Heart right ventricle (tissue), 16 donors: ENCODE measurements around the gene MYO5C. TPM values are rescaled to one million over a fixed set of nuclear protein-coding genes. Genes with fewer than 3 reads are reported as not detected.

ENCODE experiments used
- ATAC-seq, 8 donors: fragments of 200-7000 bp; cut with Tn5 transposase; one replicate each; pipeline ENCODE4 v1.9.1; 2020; ENCODE audit warnings: mild to moderate bottlenecking in 8 of 8, moderate library complexity in 8 of 8, moderate number of reproducible peaks in 1 of 8
- DNase-seq, 2 donors: peaks; one replicate each; pipeline ENCODE4 v3.0.0-alpha.2; 2020
- H3K27ac ChIP-seq, 10 donors: fragments of 200-600 bp; sonication (generic) in 2 of 10; one replicate each; pipeline versions ENCODE4 v1.5.0 to v1.8.0; 2020 to 2022; ENCODE audit warnings: mild to moderate bottlenecking in 3 of 10
- H3K27me3 ChIP-seq, 7 donors: fragments of 200-600 bp; one replicate each; pipeline ENCODE4 v1.8.0; 2021 to 2022; ENCODE audit warnings: mild to moderate bottlenecking in 2 of 7
- H3K36me3 ChIP-seq, 9 donors: fragments of 200-600 bp; sonication (generic) in 1 of 9; one replicate each; pipeline versions ENCODE4 v1.5.0 to v1.8.0; 2020 to 2022; ENCODE audit warnings: mild to moderate bottlenecking in 2 of 9
- H3K4me1 ChIP-seq, 9 donors: fragments of 200-600 bp; sonication (generic) in 1 of 9; one replicate each; pipeline versions ENCODE4 v1.5.0 to v1.8.0; 2020 to 2022; ENCODE audit warnings: mild to moderate bottlenecking in 4 of 9
- H3K4me3 ChIP-seq, 10 donors: fragments of 200-600 bp; sonication (generic) in 2 of 10; one replicate each; pipeline versions ENCODE4 v1.5.0 to v1.8.0; 2020 to 2022; ENCODE audit warnings: mild to moderate bottlenecking in 7 of 10, moderate library complexity in 2 of 10
- H3K9me3 ChIP-seq, 11 donors: fragments of 200-600 bp in 10 of 11; sonication (generic) in 2 of 11; one replicate each; pipeline versions ENCODE4 v1.5.0 to v1.8.0; 2013 to 2022; ENCODE audit warnings: mild to moderate bottlenecking in 2 of 11, control low read depth in 1 of 11, moderate library complexity in 1 of 11
- WGBS, 2 donors: extraction: QIAGEN DNeasy Blood & Tissue Kit; methylation state at CpG; one replicate each; pipeline ENCODE4 v1.1.7; 2013; ENCODE audit warnings: inconsistent platforms in 1 of 2; 5-methylcytosine and 5-hydroxymethylcytosine counted together
- intact Hi-C, 10 donors: fragments of 100-400 bp; cut with DNase I; formaldehyde crosslinking; loops; one replicate each; pipeline versions ENCODE4 v1.11.1 to v1.14.2; 2022
- polyA plus RNA-seq, 2 donors: library from polyadenylated mRNA; stranded (reverse); fragments of 200-250 nt; gene quantifications; one replicate each; pipeline ENCODE4 v1.2.3, GENCODE V29; 2013
- total RNA-seq, 10 donors: library from RNA; stranded (reverse); fragmentation: NEBNext Ultra II Directional in 3 of 10; extraction: Animal tissue kit (Norgen Biotek cat#: 25700) in 3 of 10; gene quantifications; one replicate each; pipeline versions ENCODE4 v1.2.1 to v1.2.4, GENCODE V29; 2021 to 2023
- TF ChIP-seq, protein P1 (sequence below), 9 donors: fragments of 200-600 bp; sonication (generic) in 2 of 9; IDR thresholded peaks; one replicate each; pipeline versions ENCODE4 v1.5.0 to v1.8.0; 2021 to 2022; ENCODE audit warnings: antibody characterized with exemption in 9 of 9, mild to moderate bottlenecking in 5 of 9, moderate library complexity in 1 of 9
- donor health status: Arrhythmogenic right ventricular cardiomyopathy.
- donor health status: ischemic (EF 13 %, LVEDD 7.1; RV severe dilation, severe dysfunction).
- donor health status: healthy with polysubstance abuse.
- donor health status: DM: no; HTN: yes; CAD: no.
- donor health status: DM: no; HTN: no; CAD: no.
- donor health status: ischemic (EF 25% LVEDD 6.9; RV normal size, moderate dysfunction).
- donor health status: ischemic (EF 25% LVEDD 5.7; RV mildly dilated, moderate dysfunction).
- donor health status: healthy.
- donor health status: DM: yes; HTN: yes; CAD: no.
- donor health status: Ischemic cardiomyopathy.
- donor health status: ischemic (EF 35%, LVEDD 5.7; RV mildly dilated, moderate dysfunction).
- donor health status: nonischemic (EF 11% LVEDD 7.7; RV severe dilation, severe dysfunction).
- donor health status: DM: yes; HTN: yes; CAD: no.
- donor health status: PGD.
- donor health status: ischemic (EF 29% LVEDD 5.4; RV normal size, mild dysfunction).
- donor health status: nonischemic (EF 23%, LVEDD 6.1; RV moderate dilation, normal function).

The MYO5C gene
- total and polyA plus RNA-seq, 12 donors: 0.75 to 3.5 (median 2.1) TPM

DNA sequence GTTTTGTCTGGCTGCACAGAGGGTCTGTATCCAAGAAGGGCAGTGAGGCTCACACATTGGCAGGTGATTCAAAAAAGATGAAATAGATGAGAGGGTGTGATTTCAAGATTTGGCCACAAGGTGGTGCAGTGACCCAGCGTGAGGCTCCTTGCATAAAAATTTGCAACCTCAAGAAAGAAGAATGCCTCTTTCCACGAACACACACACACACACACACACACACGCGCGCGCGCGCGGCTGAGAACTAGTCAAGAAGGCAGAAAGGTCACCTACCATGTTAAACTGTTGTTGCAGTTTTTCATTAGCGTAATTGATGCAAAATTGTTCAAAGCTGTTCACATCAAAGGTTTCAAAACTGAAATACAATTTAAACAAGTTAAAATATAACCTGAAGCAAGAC is 39.2 kb downstream of the MYO5C start:
- peak; percentile 32 to 79 (median 52) for ATAC-seq
- H3K4me1 ChIP-seq: peaks cover 0 to 51% (median 18%) of the 10 kb centered on the region in 9 donors
- DNase-seq: peak; percentile 37 to 72
- no peaks in the 10 kb centered on the region for H3K9me3 ChIP-seq
- no peak overlapping the region for H3K27ac ChIP-seq
- no peaks in the 10 kb centered on the region for H3K27me3 ChIP-seq
- TF ChIP-seq, protein P1, sequence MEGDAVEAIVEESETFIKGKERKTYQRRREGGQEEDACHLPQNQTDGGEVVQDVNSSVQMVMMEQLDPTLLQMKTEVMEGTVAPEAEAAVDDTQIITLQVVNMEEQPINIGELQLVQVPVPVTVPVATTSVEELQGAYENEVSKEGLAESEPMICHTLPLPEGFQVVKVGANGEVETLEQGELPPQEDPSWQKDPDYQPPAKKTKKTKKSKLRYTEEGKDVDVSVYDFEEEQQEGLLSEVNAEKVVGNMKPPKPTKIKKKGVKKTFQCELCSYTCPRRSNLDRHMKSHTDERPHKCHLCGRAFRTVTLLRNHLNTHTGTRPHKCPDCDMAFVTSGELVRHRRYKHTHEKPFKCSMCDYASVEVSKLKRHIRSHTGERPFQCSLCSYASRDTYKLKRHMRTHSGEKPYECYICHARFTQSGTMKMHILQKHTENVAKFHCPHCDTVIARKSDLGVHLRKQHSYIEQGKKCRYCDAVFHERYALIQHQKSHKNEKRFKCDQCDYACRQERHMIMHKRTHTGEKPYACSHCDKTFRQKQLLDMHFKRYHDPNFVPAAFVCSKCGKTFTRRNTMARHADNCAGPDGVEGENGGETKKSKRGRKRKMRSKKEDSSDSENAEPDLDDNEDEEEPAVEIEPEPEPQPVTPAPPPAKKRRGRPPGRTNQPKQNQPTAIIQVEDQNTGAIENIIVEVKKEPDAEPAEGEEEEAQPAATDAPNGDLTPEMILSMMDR (IDR thresholded peaks at IDR 0.05): peak; percentile 73 to 82 (median 78)
- peak overlapping the region in 3 of 10 donors; percentile 9 to 15 (median 9) for H3K4me3 ChIP-seq
- H3K36me3 ChIP-seq: peaks cover 0 to 15% (median 0%) of the 10 kb centered on the region in 9 donors
- intact Hi-C loops: loop anchor here in 9 of 10 donors (1.0 to 10.0 kb wide), 8 partner anchors 68 to 479 kb away; partner anchors contain the start of gene ARPP19 (in 2 of the 9)
- 7 to 8% methylated on average over 10 of the region's 10 CpGs for WGBS, 2 donors

DNA sequence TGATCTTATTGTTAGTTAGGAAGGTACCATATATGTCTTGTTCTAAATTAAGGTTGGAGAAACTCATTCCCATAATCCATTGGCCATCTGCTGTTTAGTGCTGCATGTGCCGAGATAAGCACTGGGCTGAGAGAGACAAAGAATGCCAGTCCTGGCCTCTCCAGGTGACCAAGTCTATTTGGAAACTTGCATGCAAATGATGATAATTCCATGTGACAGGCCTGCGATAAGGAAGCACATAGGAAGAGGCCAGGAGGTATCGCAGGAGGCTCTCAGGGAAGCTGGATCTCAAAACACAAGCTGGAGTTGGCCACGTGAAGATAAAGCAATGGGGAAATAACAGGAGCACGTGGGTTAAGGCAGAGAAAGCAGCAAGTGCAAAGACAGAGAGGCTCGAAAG is 39.7 kb downstream of the MYO5C start:
- TF ChIP-seq, protein P1 (IDR thresholded peaks at IDR 0.05): no peak
- no peak overlapping the region for H3K27ac ChIP-seq
- peaks cover 0 to 15% (median 0%) of the 10 kb centered on the region in 9 donors for H3K36me3 ChIP-seq
- DNase-seq (no peak), ATAC-seq (no peak)
- H3K4me3 ChIP-seq: no peak overlapping the region
- no peaks in the 10 kb centered on the region for H3K27me3 ChIP-seq
- intact Hi-C loops: loop anchor here in 9 of 10 donors (1.0 to 10.0 kb wide), 8 partner anchors 69 to 479 kb away; partner anchors contain the start of gene ARPP19 (in 2 of the 9)
- H3K4me1 ChIP-seq: peaks cover 0 to 46% (median 14%) of the 10 kb centered on the region in 9 donors
- no peaks in the 10 kb centered on the region for H3K9me3 ChIP-seq
- 42 to 43% methylated on average over 6 of the region's 6 CpGs for WGBS, 2 donors

DNA sequence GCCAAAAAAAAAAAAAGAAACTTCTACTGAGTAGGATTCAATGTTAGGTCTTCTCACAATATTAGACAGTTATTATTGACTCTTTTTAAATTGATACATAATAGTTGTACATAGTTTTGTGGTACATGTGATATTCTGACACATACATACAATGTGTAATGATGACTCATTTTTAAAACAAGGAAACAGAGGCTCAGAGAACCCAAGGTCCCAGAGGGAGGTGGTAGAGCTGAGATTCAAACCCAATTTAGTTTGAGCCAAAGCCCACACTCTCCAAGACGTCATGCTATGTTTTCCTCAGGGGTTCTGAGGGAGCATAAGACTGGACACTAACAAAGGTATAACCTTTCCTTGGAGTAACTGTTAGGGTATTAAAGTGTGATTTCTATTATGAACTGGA is 40.6 kb downstream of the MYO5C start:
- intact Hi-C loops: loop anchor here in 5 of 10 donors (5.0 to 10.0 kb wide), 6 partner anchors 70 to 477 kb away; partner anchors contain the start of gene ARPP19 (in 2 of the 5)
- WGBS, 2 donors: 69 to 73% methylated on average over 1 of the region's 1 CpG
- ATAC-seq (no peak), DNase-seq (no peak)
- no peaks in the 10 kb centered on the region for H3K27me3 ChIP-seq
- H3K9me3 ChIP-seq: no peaks in the 10 kb centered on the region
- H3K4me3 ChIP-seq: no peak overlapping the region
- peaks cover 0 to 15% (median 0%) of the 10 kb centered on the region in 9 donors for H3K36me3 ChIP-seq
- TF ChIP-seq, protein P1 (IDR thresholded peaks at IDR 0.05): no peak
- H3K4me1 ChIP-seq: peaks cover 0 to 46% (median 14%) of the 10 kb centered on the region in 9 donors
- no peak overlapping the region for H3K27ac ChIP-seq

DNA sequence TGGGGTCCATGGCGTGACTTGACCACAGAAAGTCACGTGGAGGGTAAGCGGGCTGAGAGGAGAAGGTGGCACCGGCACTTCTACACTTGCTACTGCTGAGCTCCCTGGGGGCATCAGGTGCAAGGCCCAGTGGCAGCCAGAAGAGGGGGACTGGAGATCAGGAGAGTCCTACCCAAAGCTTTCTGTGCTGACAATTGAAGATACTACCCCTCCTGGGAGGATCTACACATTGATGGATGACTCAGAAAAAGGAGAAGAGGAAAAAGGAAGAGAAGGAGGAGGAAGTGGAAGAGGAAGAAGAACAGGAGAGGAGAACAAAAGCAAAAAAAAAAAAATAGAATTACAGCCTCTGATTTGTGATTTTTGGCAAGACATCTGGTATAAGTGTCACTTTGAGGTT is 41.2 kb downstream of the MYO5C start:
- Histone ChIP-seq H3K27me3 (no peaks in the 10 kb centered on the region), H3K4me3 (no peak overlapping the region), H3K36me3 (peaks cover 0 to 21% (median 0%) of the 10 kb centered on the region in 9 donors), H3K9me3 (no peaks in the 10 kb centered on the region), H3K4me1 (peaks cover 0 to 46% (median 14%) of the 10 kb centered on the region in 9 donors), H3K27ac (no peak overlapping the region)
- DNase-seq: no peak
- 81% methylated on average over 4 of the region's 4 CpGs for WGBS, 2 donors
- intact Hi-C loops: loop anchor here in 4 of 10 donors (5.0 to 10.0 kb wide), 4 partner anchors 70 to 483 kb away; partner anchors contain the start of gene ARPP19 (in 1 of the 4)
- ATAC-seq: no peak
- TF ChIP-seq, protein P1 (IDR thresholded peaks at IDR 0.05): no peak
